GM18498 (cell line): Measurements from ENCODE around the gene MYO5C.
"Not testable (repeated sequence)": the region's sequence is repeated elsewhere in the genome, so short reads cannot be mapped to it uniquely, and the experiment has no call there.

ENCODE experiments used
- ATAC-seq: cut with Tn5 transposase; IDR thresholded peaks from one replicate; pipeline ENCODE4 v1.9.1; 2021; ENCODE audit warnings: mild to moderate bottlenecking, moderate library complexity; ENCODE audit not compliant: unreplicated experiment

Gene MYO5C

GRCh38 chr15:52307847-52308246 is 12.2 kb upstream of the MYO5C start:
- no peak for ATAC-seq

GRCh38 chr15:52306270-52306669 is 10.7 kb upstream of the MYO5C start:
- ATAC-seq: no peak

- ATAC-seq: no peak
These were observed 7.6 kb upstream of the MYO5C start for GRCh38 chr15:52303093-52303772.

GRCh38 chr15:52301265-52301847 is 5.8 kb upstream of the MYO5C start:
- ATAC-seq: no peak

- ATAC-seq: no peak
These were observed 653 bp downstream of the MYO5C start for GRCh38 chr15:52294881-52295420.

GRCh38 chr15:52292780-52293392 is 2.7 kb downstream of the MYO5C start:
- ATAC-seq: no peak

- peak; percentile 57 for ATAC-seq
These were observed 4.4 kb downstream of the MYO5C start for GRCh38 chr15:52291204-52291603.

GRCh38 chr15:52290800-52291199 is 4.8 kb downstream of the MYO5C start:
- no peak for ATAC-seq

GRCh38 chr15:52290329-52290728 is 5.3 kb downstream of the MYO5C start:
- no peak for ATAC-seq

GRCh38 chr15:52289629-52290081 is 5.9 kb downstream of the MYO5C start:
- ATAC-seq: no peak

- ATAC-seq: no peak
These were observed 6.6 kb downstream of the MYO5C start for GRCh38 chr15:52288986-52289385.

- ATAC-seq: no peak
These were observed 7.3 kb downstream of the MYO5C start for GRCh38 chr15:52288051-52288942.

GRCh38 chr15:52287114-52287513 is 8.5 kb downstream of the MYO5C start:
- no peak for ATAC-seq

- ATAC-seq: not testable (repeated sequence)
These were observed 9.7 kb downstream of the MYO5C start for GRCh38 chr15:52285941-52286340.

- no peak for ATAC-seq
These were observed 11.4 kb downstream of the MYO5C start for GRCh38 chr15:52284164-52284563.

GRCh38 chr15:52283281-52283680 is 12.3 kb downstream of the MYO5C start:
- ATAC-seq: no peak

GRCh38 chr15:52282418-52282817 is 13.2 kb downstream of the MYO5C start:
- ATAC-seq: no peak

- no peak for ATAC-seq
These were observed 14.2 kb downstream of the MYO5C start for GRCh38 chr15:52281085-52282035.

GRCh38 chr15:52280326-52281084 is 15.1 kb downstream of the MYO5C start:
- ATAC-seq: no peak
